Neural progenitor cell (in vitro differentiated cells): Measurements from ENCODE around the gene PEX10. TPM values are rescaled to one million over a fixed set of nuclear protein-coding genes. Genes with fewer than 3 reads are reported as not detected.
A peak's percentile ranks its signal among the peaks of the same experiment; 100 is the strongest.

Experiments
- DNase-seq: peaks from one replicate; pipeline ENCODE4 v3.0.0-alpha.2; 2016; ENCODE audit warnings: low spot score
- H2AFZ ChIP-seq: fragments of 200-600 bp; sonication (generic); replicated peaks from 2 replicates; pipeline ENCODE4 v1.6.1; 2016; ENCODE audit warnings: antibody characterized with exemption
- H3F3A ChIP-seq: fragments of 200-600 bp; sonication (generic); 2 replicates; pipeline ENCODE4 v1.6.1; 2016; ENCODE audit warnings: antibody characterized with exemption, low read depth
- H3K27ac ChIP-seq: fragments of 200-600 bp; sonication (generic); 2 replicates; pipeline ENCODE4 v1.5.1; 2016; ENCODE audit warnings: mild to moderate bottlenecking
- H3K27me3 ChIP-seq: fragments of 200-600 bp; sonication (generic); 2 replicates; pipeline ENCODE4 v1.6.1; 2016; ENCODE audit warnings: mild to moderate bottlenecking, moderate library complexity
- H3K36me3 ChIP-seq: fragments of 200-600 bp; sonication (generic); 2 replicates; pipeline ENCODE4 v1.5.1; 2016
- H3K4me1 ChIP-seq: fragments of 200-600 bp; sonication (generic); 2 replicates; pipeline ENCODE4 v1.6.1; 2016; ENCODE audit warnings: mixed run types
- H3K4me2 ChIP-seq: fragments of 200-600 bp; sonication (generic); 2 replicates; pipeline ENCODE4 v1.6.1; 2016
- H3K4me3 ChIP-seq: fragments of 200-600 bp; sonication (generic); 2 replicates; pipeline ENCODE4 v1.5.1; 2016
- H3K79me2 ChIP-seq: fragments of 200-600 bp; sonication (generic); 2 replicates; pipeline ENCODE4 v1.6.1; 2016; ENCODE audit warnings: low read depth
- H3K9ac ChIP-seq: fragments of 200-600 bp; sonication (generic); 2 replicates; pipeline ENCODE4 v1.6.1; 2016
- H3K9me3 ChIP-seq: fragments of 200-600 bp; sonication (generic); 2 replicates; pipeline ENCODE4 v1.5.1; 2016; ENCODE audit warnings: low read depth
- H4K20me1 ChIP-seq: fragments of 200-600 bp; sonication (generic); 2 replicates; pipeline ENCODE4 v1.6.1; 2016; ENCODE audit warnings: low read depth
- H3K27ac Mint-ChIP-seq: 3 replicates; pipeline ENCODE4 v1.8.0; 2021; ENCODE audit warnings: mixed read lengths
- H3K27me3 Mint-ChIP-seq: 2 replicates; pipeline ENCODE4 v1.8.0; 2022; ENCODE audit warnings: low read depth, mild to moderate bottlenecking, inconsistent platforms, moderate library complexity, mixed read lengths; ENCODE audit not compliant: insufficient read depth
- H3K36me3 Mint-ChIP-seq: 3 replicates; pipeline ENCODE4 v1.8.0; 2021; ENCODE audit warnings: mixed read lengths
- H3K4me1 Mint-ChIP-seq: 3 replicates; pipeline ENCODE4 v1.8.0; 2021; ENCODE audit warnings: mixed read lengths
- H3K4me3 Mint-ChIP-seq: 3 replicates; pipeline ENCODE4 v1.8.0; 2021; ENCODE audit warnings: mild to moderate bottlenecking, moderate library complexity, mixed read lengths
- H3K9me3 Mint-ChIP-seq: 3 replicates; pipeline ENCODE4 v1.8.0; 2020; ENCODE audit warnings: mixed read lengths
- EZH2 ChIP-seq: fragments of 200-600 bp; sonication (generic); IDR thresholded peaks from 2 replicates; pipeline ENCODE4 v1.6.1; 2017; ENCODE audit warnings: antibody characterized with exemption, mild to moderate bottlenecking, moderate library complexity
- EZH2phosphoT487 ChIP-seq: fragments of 200-600 bp; sonication (generic); IDR thresholded peaks from 2 replicates; pipeline ENCODE4 v1.6.1; 2017; ENCODE audit warnings: antibody characterized with exemption
- total RNA-seq: library from RNA; depleted of rRNA; stranded (reverse); fragments of >200 nt; gene quantifications from 2 replicates; pipeline ENCODE4 v1.2.3, GENCODE V29; 2015; ENCODE audit warnings: low replicate concordance
- TF ChIP-seq, protein P1 (sequence below): fragments of 200-600 bp; sonication (generic); IDR thresholded peaks from 2 replicates; pipeline ENCODE4 v1.5.1; 2017; ENCODE audit warnings: antibody characterized with exemption, mild to moderate bottlenecking

PEX10 gene
- total RNA-seq, 1 donor from 2014 or later = 15.1 TPM

DNA sequence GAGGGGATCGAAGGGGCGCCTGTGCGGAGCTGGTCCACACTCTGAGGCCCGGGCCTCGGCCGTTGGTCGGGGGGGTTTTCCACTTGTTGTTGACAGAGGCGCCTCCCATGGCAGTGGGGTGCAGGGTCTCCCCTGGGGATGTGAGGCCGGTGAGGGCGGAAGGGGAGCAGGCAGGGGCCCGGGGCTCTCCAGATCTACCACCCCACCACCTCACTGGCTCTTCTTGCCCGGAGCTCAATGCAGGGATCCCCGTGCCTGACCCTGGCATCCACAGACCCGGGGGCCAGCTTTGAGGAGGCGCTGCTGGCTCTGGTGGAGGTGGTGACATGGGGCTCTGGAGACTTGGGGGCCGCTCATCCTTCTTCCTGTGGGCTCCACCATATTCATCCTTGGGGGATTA, 7.1 kb upstream of the PEX10 start:
- Mint-ChIP-seq H3K9me3 (peaks cover 14% of the 10 kb centered on the region), H3K36me3 (no peaks in the 10 kb centered on the region), H3K4me3 (no peak overlapping the region), H3K27me3 (peaks cover 23% of the 10 kb centered on the region), H3K4me1 (peaks cover 6% of the 10 kb centered on the region), H3K27ac (no peak overlapping the region)
- peaks cover 48% of the 10 kb centered on the region for H3K27me3 ChIP-seq
- H3K4me3 ChIP-seq = no peak overlapping the region
- no peaks in the 10 kb centered on the region for H3F3A ChIP-seq
- peaks cover 3% of the 10 kb centered on the region for H3K4me1 ChIP-seq
- no peak overlapping the region for H3K27ac ChIP-seq
- H3K79me2 ChIP-seq = no peaks in the 10 kb centered on the region
- H3K36me3 ChIP-seq = no peaks in the 10 kb centered on the region
- no peaks in the 10 kb centered on the region for H3K9me3 ChIP-seq
- no peak overlapping the region for H2AFZ ChIP-seq
- H3K9ac ChIP-seq = no peak overlapping the region
- no peaks in the 10 kb centered on the region for H4K20me1 ChIP-seq
- no peak overlapping the region for H3K4me2 ChIP-seq
- no peak for DNase-seq
- TF ChIP-seq, protein P1, sequence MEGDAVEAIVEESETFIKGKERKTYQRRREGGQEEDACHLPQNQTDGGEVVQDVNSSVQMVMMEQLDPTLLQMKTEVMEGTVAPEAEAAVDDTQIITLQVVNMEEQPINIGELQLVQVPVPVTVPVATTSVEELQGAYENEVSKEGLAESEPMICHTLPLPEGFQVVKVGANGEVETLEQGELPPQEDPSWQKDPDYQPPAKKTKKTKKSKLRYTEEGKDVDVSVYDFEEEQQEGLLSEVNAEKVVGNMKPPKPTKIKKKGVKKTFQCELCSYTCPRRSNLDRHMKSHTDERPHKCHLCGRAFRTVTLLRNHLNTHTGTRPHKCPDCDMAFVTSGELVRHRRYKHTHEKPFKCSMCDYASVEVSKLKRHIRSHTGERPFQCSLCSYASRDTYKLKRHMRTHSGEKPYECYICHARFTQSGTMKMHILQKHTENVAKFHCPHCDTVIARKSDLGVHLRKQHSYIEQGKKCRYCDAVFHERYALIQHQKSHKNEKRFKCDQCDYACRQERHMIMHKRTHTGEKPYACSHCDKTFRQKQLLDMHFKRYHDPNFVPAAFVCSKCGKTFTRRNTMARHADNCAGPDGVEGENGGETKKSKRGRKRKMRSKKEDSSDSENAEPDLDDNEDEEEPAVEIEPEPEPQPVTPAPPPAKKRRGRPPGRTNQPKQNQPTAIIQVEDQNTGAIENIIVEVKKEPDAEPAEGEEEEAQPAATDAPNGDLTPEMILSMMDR = no peak
- TF ChIP-seq EZH2phosphoT487 = no peak
- no peak for TF ChIP-seq EZH2

DNA sequence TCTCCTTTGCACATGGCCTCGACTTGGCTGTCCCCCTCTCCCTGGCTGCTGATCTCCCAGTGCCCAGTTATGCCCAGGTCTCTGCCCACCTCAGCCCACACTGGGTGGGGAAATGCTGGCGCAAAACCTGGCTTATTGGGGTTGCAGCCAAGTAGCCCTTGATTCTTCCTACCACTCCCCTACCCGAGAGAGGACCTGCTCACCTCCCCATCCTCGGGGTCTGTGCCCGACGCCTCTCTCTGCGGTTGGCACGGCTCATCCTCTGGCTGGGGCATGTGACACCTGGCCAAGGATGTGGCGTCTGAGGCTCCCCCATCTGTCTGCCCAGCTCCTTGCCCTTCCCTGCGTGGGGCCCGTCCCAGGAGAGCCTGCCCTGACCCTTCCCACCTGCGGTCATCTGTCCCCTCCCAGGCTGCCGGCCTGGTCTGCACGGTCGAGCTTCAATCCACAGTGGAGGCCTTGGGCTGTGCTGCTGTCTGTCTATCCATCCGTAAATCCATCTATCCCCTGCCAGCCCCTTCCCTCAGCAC, 6.5 kb upstream of the PEX10 start:
- no peaks in the 10 kb centered on the region for H3K36me3 ChIP-seq
- TF ChIP-seq, protein P1 = no peak
- no peak for TF ChIP-seq EZH2phosphoT487
- no peak for TF ChIP-seq EZH2
- no peak overlapping the region for H3K4me2 ChIP-seq
- DNase-seq = no peak
- Mint-ChIP-seq H3K9me3 (peaks cover 14% of the 10 kb centered on the region), H3K4me1 (peaks cover 12% of the 10 kb centered on the region), H3K27ac (peak overlapping the region; percentile 77), H3K27me3 (peaks cover 21% of the 10 kb centered on the region), H3K4me3 (no peak overlapping the region), H3K36me3 (no peaks in the 10 kb centered on the region)
- H4K20me1 ChIP-seq = no peaks in the 10 kb centered on the region
- H3K27ac ChIP-seq = no peak overlapping the region
- H3K9me3 ChIP-seq = no peaks in the 10 kb centered on the region
- H3F3A ChIP-seq = peaks cover 3% of the 10 kb centered on the region
- no peak overlapping the region for H3K4me3 ChIP-seq
- H3K79me2 ChIP-seq = no peaks in the 10 kb centered on the region
- peaks cover 48% of the 10 kb centered on the region for H3K27me3 ChIP-seq
- no peak overlapping the region for H3K9ac ChIP-seq
- H3K4me1 ChIP-seq = peaks cover 7% of the 10 kb centered on the region
- no peak overlapping the region for H2AFZ ChIP-seq

DNA sequence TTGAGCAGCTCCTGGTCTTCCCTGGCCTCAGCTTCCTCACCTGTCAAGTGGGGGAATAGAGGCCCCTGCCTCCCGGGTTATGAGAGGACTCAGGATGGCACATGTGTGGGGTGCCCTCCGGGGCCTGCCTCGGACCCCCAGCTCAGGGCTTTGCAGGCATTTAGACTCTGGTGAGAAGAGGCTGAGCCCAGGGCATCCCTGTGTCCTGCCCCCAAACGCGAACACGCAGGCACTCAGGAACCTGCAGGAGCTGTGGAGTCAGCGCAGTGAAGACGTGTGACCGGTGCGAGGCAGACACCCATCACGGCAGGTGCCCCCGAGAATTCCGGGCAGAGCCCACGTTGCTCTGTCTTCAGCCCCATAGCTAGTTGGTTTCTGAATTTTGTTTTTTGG, 5.5 kb upstream of the PEX10 start:
- no peaks in the 10 kb centered on the region for H3K79me2 ChIP-seq
- H2AFZ ChIP-seq = no peak overlapping the region
- peaks cover 13% of the 10 kb centered on the region for H3K4me1 Mint-ChIP-seq
- no peak for DNase-seq
- no peaks in the 10 kb centered on the region for H3K36me3 Mint-ChIP-seq
- no peaks in the 10 kb centered on the region for H4K20me1 ChIP-seq
- no peak overlapping the region for H3K27ac ChIP-seq
- H3K4me1 ChIP-seq = peaks cover 18% of the 10 kb centered on the region
- H3K27me3 Mint-ChIP-seq = peaks cover 14% of the 10 kb centered on the region
- no peak overlapping the region for H3K4me3 Mint-ChIP-seq
- no peak overlapping the region for H3K27ac Mint-ChIP-seq
- no peaks in the 10 kb centered on the region for H3K9me3 ChIP-seq
- TF ChIP-seq, protein P1 = no peak
- TF ChIP-seq EZH2 (no peak), EZH2phosphoT487 (no peak)
- no peaks in the 10 kb centered on the region for H3K36me3 ChIP-seq
- no peak overlapping the region for H3K4me2 ChIP-seq
- peaks cover 8% of the 10 kb centered on the region for H3F3A ChIP-seq
- peaks cover 7% of the 10 kb centered on the region for H3K9me3 Mint-ChIP-seq
- H3K27me3 ChIP-seq = peaks cover 39% of the 10 kb centered on the region
- no peak overlapping the region for H3K4me3 ChIP-seq
- no peak overlapping the region for H3K9ac ChIP-seq
